Motor neuron (in vitro differentiated cells): ENCODE data around the gene TCERG1L. TPM values are rescaled to one million over a fixed set of nuclear protein-coding genes. Genes with fewer than 3 reads are reported as not detected.
"Not testable (repeated sequence)": the region's sequence is repeated elsewhere in the genome, so short reads cannot be mapped to it uniquely, and the experiment has no call there.

Experiments used
- ATAC-seq, 8 experiments: fragments of 200-7000 bp; cut with Tn5 transposase; replicated peaks in 6 of 8; 2 replicates each; pipeline ENCODE4 v1.8.0; 2021; ENCODE audit warnings: mild to moderate bottlenecking in 8 of 8, moderate library complexity in 8 of 8
- H3K27ac ChIP-seq, 2 donors: fragments of 250-450 bp; sonication (Bioruptor Pico); 2 replicates each; pipeline ENCODE4 v1.9.0; 2021; ENCODE audit warnings: antibody characterized with exemption in 2 of 2, mild to moderate bottlenecking in 2 of 2, moderate library complexity in 1 of 2
- H3K4me1 ChIP-seq, 2 donors: fragments of 250-450 bp; sonication (Bioruptor Pico); replicated peaks in 1 of 2; 2 replicates each; pipeline ENCODE4 v1.6.1; 2021; ENCODE audit warnings: antibody characterized with exemption in 2 of 2, mild to moderate bottlenecking in 2 of 2, moderate library complexity in 1 of 2
- H3K4me3 ChIP-seq, 5 donors: fragments of 250-450 bp; sonication (Bioruptor Pico); 2 replicates each; pipeline ENCODE4 v1.9.0; 2021; ENCODE audit warnings: antibody characterized with exemption in 5 of 5, mild to moderate bottlenecking in 5 of 5, moderate library complexity in 4 of 5
- WGBS, 10 experiments: fragments of 450-650 bp; shearing (Covaris generic); methylation state at CpG; one replicate each; pipeline ENCODE4 v1.0.0; 2022; 5-methylcytosine and 5-hydroxymethylcytosine counted together
- in situ Hi-C, 9 experiments: fragments of 400-800 bp; cut with MboI; loops; one replicate each; pipeline ENCODE4 v1.15.0; 2021; ENCODE audit warnings: low sequenced_read_pairs in 9 of 9, low pct_unique_long_range_greater_than_20kb in 2 of 9; ENCODE audit not compliant: unreplicated experiment in 9 of 9
- total RNA-seq, 8 experiments: library from RNA; unstranded; fragments of 300-600 nt; gene quantifications; 2 replicates each; pipeline versions ENCODE4 v1.2.3 to v1.2.4, GENCODE V29; 2022

TCERG1L gene
- total RNA-seq, 8 experiments from 2014 or later, result 0.43 to 8.1 (median 2.0) TPM; not detected in 1

DNA sequence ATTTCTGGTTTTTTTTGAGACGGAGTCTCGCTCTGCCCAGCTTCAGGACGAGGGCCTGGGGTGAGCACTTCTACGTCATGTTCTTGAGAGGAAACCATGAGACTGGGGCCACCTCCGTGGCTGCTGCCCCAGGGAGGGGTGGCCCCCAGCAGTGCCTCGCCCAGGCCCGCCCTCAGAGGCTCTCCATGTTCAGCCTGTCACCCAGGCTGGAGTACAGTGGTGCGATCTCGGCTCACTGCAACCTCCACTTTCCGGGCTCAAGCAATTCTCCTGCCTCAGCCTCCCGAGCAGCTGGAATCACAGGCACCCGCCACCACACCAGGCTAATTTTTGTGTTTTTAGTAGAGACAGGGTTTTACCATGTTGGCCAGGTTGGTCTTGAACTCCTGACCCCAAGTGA is 175.2 kb downstream of the TCERG1L start:
- H3K27ac ChIP-seq, ATAC-seq, H3K4me3 ChIP-seq, in situ Hi-C loops, H3K4me1 ChIP-seq: not testable (repeated sequence)
- WGBS, 10 experiments, result 40 to 100% (median 80%) methylated on average over 1 to 5 of the region's 12 CpGs; no CpG with 5 or more reads in 5 of the 10 experiments

- H3K4me3 ChIP-seq, result no peak overlapping the region
- in situ Hi-C loops, result no loop called here
- H3K4me1 ChIP-seq, result peaks cover 0 to 11% of the 10 kb centered on the region in 2 donors
- no peak for ATAC-seq
- no peak overlapping the region for H3K27ac ChIP-seq
- WGBS, 10 experiments, result 0 to 100% (median 88%) methylated on average over 1 to 5 of the region's 12 CpGs; no CpG with 5 or more reads in 4 of the 10 experiments
Observed at GRCh38 chr10:131135716-131136115, 175.8 kb downstream of the TCERG1L start.

- Histone ChIP-seq H3K4me3 (no peak overlapping the region), H3K4me1 (peaks cover 0 to 13% of the 10 kb centered on the region in 2 donors), H3K27ac (no peak overlapping the region)
- in situ Hi-C loops, result no loop called here
- WGBS, 10 experiments, result 11 to 89% (median 51%) methylated on average over 2 to 5 of the region's 7 CpGs; no CpG with 5 or more reads in 4 of the 10 experiments
- no peak for ATAC-seq
Observed at GRCh38 chr10:131134651-131135050, 176.9 kb downstream of the TCERG1L start.

DNA sequence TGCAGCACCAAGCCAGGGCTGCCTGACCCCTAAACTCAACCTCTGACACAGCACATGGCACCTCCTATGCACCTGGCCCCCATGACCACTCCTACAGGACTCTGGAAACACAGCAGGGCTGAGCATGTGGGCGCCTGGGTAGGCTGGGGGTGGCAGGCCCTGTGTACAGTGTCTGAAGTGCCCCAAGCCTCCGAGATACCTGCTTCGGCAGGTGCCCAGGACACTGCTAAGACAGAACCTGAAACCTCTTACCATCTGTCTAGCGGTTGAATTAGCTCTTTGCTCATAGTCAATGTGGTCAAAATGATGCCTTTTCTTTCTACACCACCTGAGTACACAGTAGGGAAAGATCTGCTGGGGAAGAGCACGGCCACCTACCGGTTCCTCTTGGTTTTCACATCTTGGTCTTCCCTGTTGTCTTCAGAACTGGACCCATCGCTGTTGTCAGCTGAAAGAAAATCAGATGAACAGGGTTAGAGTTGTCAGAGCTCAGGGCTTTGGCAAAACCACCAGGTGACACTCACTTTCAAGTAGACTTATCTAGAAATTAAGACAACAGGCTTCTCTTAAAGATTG is 177.4 kb downstream of the TCERG1L start:
- in situ Hi-C loops, result no loop called here
- H3K4me1 ChIP-seq, result peaks cover 0 to 13% of the 10 kb centered on the region in 2 donors
- no peak for ATAC-seq
- WGBS, 10 experiments, result 27 to 90% (median 46%) methylated on average over 1 to 5 of the region's 7 CpGs; no CpG with 5 or more reads in 3 of the 10 experiments
- no peak overlapping the region for H3K4me3 ChIP-seq
- no peak overlapping the region for H3K27ac ChIP-seq

DNA sequence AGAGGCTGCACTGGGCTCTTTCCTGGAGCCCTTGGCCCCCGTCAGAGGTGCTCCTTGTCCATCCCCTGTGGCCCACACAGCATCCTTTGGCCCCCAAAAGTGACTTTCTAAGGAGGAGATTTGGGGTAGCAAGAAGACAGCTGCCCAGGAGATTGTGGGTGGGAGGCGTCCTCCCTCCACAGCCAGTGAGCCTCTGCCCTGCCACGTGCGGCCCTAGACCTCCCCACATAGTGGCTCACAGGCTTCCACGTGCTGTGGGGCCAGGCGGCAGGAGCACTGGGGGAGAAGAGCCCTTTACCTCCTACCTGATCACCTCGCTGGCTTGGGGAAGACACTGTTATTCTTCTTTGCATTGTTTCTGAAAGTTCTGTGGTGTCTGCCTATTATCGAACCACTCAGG is 178.8 kb downstream of the TCERG1L start:
- no peak overlapping the region for H3K27ac ChIP-seq
- WGBS, 10 experiments, result 0 to 89% (median 60%) methylated on average over 1 to 4 of the region's 8 CpGs; no CpG with 5 or more reads in 5 of the 10 experiments
- in situ Hi-C loops, result no loop called here

GRCh38 chr10:131131726-131132591 is 179.6 kb downstream of the TCERG1L start:
- in situ Hi-C loops, result no loop called here
- no peak overlapping the region for H3K4me3 ChIP-seq
- peaks cover 0 to 13% of the 10 kb centered on the region in 2 donors for H3K4me1 ChIP-seq
- 0 to 72% (median 48%) methylated on average over 2 to 17 of the region's 25 CpGs; no CpG with 5 or more reads in 1 of the 10 experiments for WGBS, 10 experiments
- peak in 2 of 8 experiments; percentile 28 to 53 for ATAC-seq
- no peak overlapping the region for H3K27ac ChIP-seq

More for the DNA sequence above, 178.8 kb downstream of the TCERG1L start:
- H3K4me3 ChIP-seq, result no peak overlapping the region
- no peak for ATAC-seq
- peaks cover 0 to 13% of the 10 kb centered on the region in 2 donors for H3K4me1 ChIP-seq

GRCh38 chr10:131130025-131130424 is 181.5 kb downstream of the TCERG1L start:
- H3K27ac ChIP-seq, result no peak overlapping the region
- WGBS, 10 experiments, result 10 to 88% (median 33%) methylated on average over 1 to 4 of the region's 7 CpGs; no CpG with 5 or more reads in 3 of the 10 experiments
- peak in 3 of 8 experiments; percentile 70 to 73 (median 72) for ATAC-seq
- peaks cover 0 to 13% of the 10 kb centered on the region in 2 donors for H3K4me1 ChIP-seq
- H3K4me3 ChIP-seq, result no peak overlapping the region
- in situ Hi-C loops, result no loop called here

DNA sequence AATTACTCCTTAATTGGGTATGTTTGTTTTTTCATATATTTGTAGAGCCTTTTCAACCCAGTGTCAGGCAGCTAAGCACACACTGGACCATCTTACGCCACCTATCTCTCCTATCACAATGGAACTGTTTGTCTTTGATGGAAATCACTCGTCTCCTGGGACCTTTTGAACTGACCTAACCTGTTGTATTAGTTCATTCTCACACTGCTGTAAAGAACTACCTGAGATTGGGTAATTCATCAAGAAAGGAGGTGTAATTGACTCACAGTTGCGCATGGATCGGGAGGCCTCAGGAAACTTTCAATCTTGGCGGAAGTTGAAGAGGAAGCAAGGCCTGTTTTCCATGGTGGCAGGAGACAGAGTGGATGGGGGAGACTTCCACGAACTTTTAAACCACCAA is 182.0 kb downstream of the TCERG1L start:
- no peak for ATAC-seq
- in situ Hi-C loops, result no loop called here
- H3K27ac ChIP-seq, result no peak overlapping the region
- H3K4me1 ChIP-seq, result peaks cover 0 to 13% of the 10 kb centered on the region in 2 donors
- WGBS, 10 experiments, result 17 to 100% (median 55%) methylated on average over 1 to 6 of the region's 6 CpGs; no CpG with 5 or more reads in 4 of the 10 experiments
- H3K4me3 ChIP-seq, result no peak overlapping the region

DNA sequence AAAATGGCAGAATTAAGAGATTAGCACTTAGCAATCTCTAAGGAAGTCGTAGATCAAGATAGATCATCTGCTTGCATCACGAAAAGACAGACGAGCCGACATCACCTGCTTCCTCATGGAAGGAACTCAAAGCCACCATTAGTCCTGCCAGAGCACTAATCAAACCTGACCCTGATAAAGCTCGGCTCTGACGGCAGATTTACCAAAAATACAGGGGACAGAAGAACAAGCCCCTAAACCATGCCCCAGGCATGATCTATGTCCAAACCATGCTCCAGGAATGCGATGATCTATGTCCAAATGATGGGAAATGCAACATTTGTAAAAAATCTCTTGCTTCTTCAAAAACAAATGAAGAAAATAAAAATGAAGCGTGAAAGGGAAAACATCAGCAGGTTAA is 182.8 kb downstream of the TCERG1L start:
- Histone ChIP-seq H3K27ac (no peak overlapping the region), H3K4me1 (peaks cover 0 to 13% of the 10 kb centered on the region in 2 donors), H3K4me3 (no peak overlapping the region)
- 5 to 96% (median 64%) methylated on average over 2 to 8 of the region's 8 CpGs for WGBS, 10 experiments
- no peak for ATAC-seq
- in situ Hi-C loops, result no loop called here

- in situ Hi-C loops, result no loop called here
- WGBS, 10 experiments, result 13 to 80% (median 65%) methylated on average over 1 to 4 of the region's 8 CpGs; no CpG with 5 or more reads in 4 of the 10 experiments
- H3K4me1 ChIP-seq, result peaks cover 0 to 13% of the 10 kb centered on the region in 2 donors
- H3K27ac ChIP-seq, result no peak overlapping the region
- no peak overlapping the region for H3K4me3 ChIP-seq
- no peak for ATAC-seq
Observed at GRCh38 chr10:131127610-131128009, 183.9 kb downstream of the TCERG1L start.

GRCh38 chr10:131127138-131127589 is 184.4 kb downstream of the TCERG1L start:
- in situ Hi-C loops, result no loop called here
- no peak overlapping the region for H3K27ac ChIP-seq
- H3K4me1 ChIP-seq, result peaks cover 0 to 13% of the 10 kb centered on the region in 2 donors
- ATAC-seq, result no peak
- WGBS, 10 experiments, result 0 to 80% (median 40%) methylated on average over 1 to 4 of the region's 9 CpGs; no CpG with 5 or more reads in 3 of the 10 experiments
- no peak overlapping the region for H3K4me3 ChIP-seq

GRCh38 chr10:131126321-131127137 is 185.0 kb downstream of the TCERG1L start:
- H3K4me3 ChIP-seq, result no peak overlapping the region
- peaks cover 0 to 7% of the 10 kb centered on the region in 2 donors for H3K4me1 ChIP-seq
- WGBS, 10 experiments, result 0 to 71% (median 48%) methylated on average over 1 to 7 of the region's 14 CpGs
- in situ Hi-C loops, result no loop called here
- H3K27ac ChIP-seq, result no peak overlapping the region
- peak in 4 of 8 experiments; percentile 51 to 65 (median 56) for ATAC-seq
